ENCODE measurements around the gene PNMT. TPM values are rescaled to one million over a fixed set of nuclear protein-coding genes. Genes with fewer than 3 reads are reported as not detected.

The PNMT gene
- total RNA-seq, 1 donor from 2014 or later, result 3.9 TPM

GRCh38 chr17:39636587-39636926, 31.7 kb upstream of the PNMT start:
- Histone ChIP-seq H3K36me3 (no peaks in the 10 kb centered on the region), H3K4me1 (peaks cover 56% of the 10 kb centered on the region), H3K4me3 (peak overlapping the region; percentile 71), H3K9me3 (no peaks in the 10 kb centered on the region), H3K27me3 (ENCODE audit: low read depth) (peaks cover 4% of the 10 kb centered on the region), H3K27ac (peak overlapping the region; percentile 89)
- no peak for TF ChIP-seq CTCF (IDR thresholded peaks at IDR 0.05)
- ATAC-seq (peak in 1 of 2 donors; percentile 3), DNase-seq (no peak)
- intact Hi-C loops (cut with DNase I), result no loop called here

- TF ChIP-seq CTCF (IDR thresholded peaks at IDR 0.05), result peak; percentile 24
- peak within 1 kb of the TSS; percentile 71 for H3K4me3 ChIP-seq
- peak; percentile 97 for DNase-seq
- no peaks in the 10 kb centered on the region for H3K9me3 ChIP-seq
- no peaks in the 10 kb centered on the region for H3K36me3 ChIP-seq
- peak within 1 kb of the TSS; percentile 89 for H3K27ac ChIP-seq
- peaks cover 61% of the 10 kb centered on the region for H3K4me1 ChIP-seq
- peaks cover 2% of the 10 kb centered on the region for H3K27me3 ChIP-seq (ENCODE audit: low read depth)
- intact Hi-C loops (cut with DNase I), result no loop called here
- ATAC-seq, result peak; percentile 93 to 95
Measured at GRCh38 chr17:39636927-39637736, 31.1 kb upstream of the PNMT start, which contains the start of gene STARD3. TSS of gene STARD3 (plus strand) at chr17:39637144. CDS start at chr17:39653532, 16,388 bp downstream.

GRCh38 chr17:39638317-39638716, 29.9 kb upstream of the PNMT start:
- no peak for ATAC-seq
- Histone ChIP-seq H3K4me3 (peak overlapping the region; percentile 71), H3K9me3 (no peaks in the 10 kb centered on the region), H3K27me3 (ENCODE audit: low read depth) (no peaks in the 10 kb centered on the region), H3K36me3 (no peaks in the 10 kb centered on the region), H3K4me1 (peaks cover 73% of the 10 kb centered on the region), H3K27ac (no peak overlapping the region)
- intact Hi-C loops (cut with DNase I), result no loop called here
- no peak for DNase-seq
- no peak for TF ChIP-seq CTCF (IDR thresholded peaks at IDR 0.05)

- H3K27ac ChIP-seq, result no peak overlapping the region
- H3K4me1 ChIP-seq, result peaks cover 80% of the 10 kb centered on the region
- intact Hi-C loops (cut with DNase I), result no loop called here
- ATAC-seq (no peak), DNase-seq (no peak)
- no peaks in the 10 kb centered on the region for H3K36me3 ChIP-seq
- no peaks in the 10 kb centered on the region for H3K27me3 ChIP-seq (ENCODE audit: low read depth)
- H3K4me3 ChIP-seq, result no peak overlapping the region
- H3K9me3 ChIP-seq, result no peaks in the 10 kb centered on the region
- TF ChIP-seq CTCF (IDR thresholded peaks at IDR 0.05), result no peak
Measured at GRCh38 chr17:39639043-39639442, 29.2 kb upstream of the PNMT start.

- H3K4me1 ChIP-seq, result peaks cover 73% of the 10 kb centered on the region
- no peak for DNase-seq
- no peak for ATAC-seq
- no peak overlapping the region for H3K4me3 ChIP-seq
- no peak for TF ChIP-seq CTCF (IDR thresholded peaks at IDR 0.05)
- H3K36me3 ChIP-seq, result no peaks in the 10 kb centered on the region
- H3K9me3 ChIP-seq, result no peaks in the 10 kb centered on the region
- intact Hi-C loops (cut with DNase I), result no loop called here
- no peaks in the 10 kb centered on the region for H3K27me3 ChIP-seq (ENCODE audit: low read depth)
- H3K27ac ChIP-seq, result no peak overlapping the region
Measured at GRCh38 chr17:39639566-39640458, 28.4 kb upstream of the PNMT start.
